SJSA1 (cell line): ENCODE results near the gene TEX11. TPM values are rescaled to one million over a fixed set of nuclear protein-coding genes. Genes with fewer than 3 reads are reported as not detected.

ENCODE experiments used
- DNase-seq, 2 experiments: peaks; one replicate each; pipeline ENCODE4 v3.0.0-alpha.2; 2015 to 2020; ENCODE audit warnings: low spot score in 2 of 2, low read depth in 1 of 2
- H3K27ac ChIP-seq: fragments of 250-450 bp; sonication (Bioruptor Pico); 2 replicates; pipeline ENCODE4 v1.5.1; 2020; ENCODE audit warnings: mild to moderate bottlenecking, moderate library complexity
- H3K27me3 ChIP-seq: fragments of 250-450 bp; sonication (Bioruptor Pico); replicated peaks from 2 replicates; pipeline ENCODE4 v1.5.1; 2020; ENCODE audit warnings: mild to moderate bottlenecking, moderate library complexity
- H3K36me3 ChIP-seq: fragments of 250-450 bp; sonication (Bioruptor Pico); 2 replicates; pipeline ENCODE4 v1.5.1; 2020; ENCODE audit warnings: mild to moderate bottlenecking
- H3K4me1 ChIP-seq: fragments of 250-450 bp; sonication (Bioruptor Pico); replicated peaks from 2 replicates; pipeline ENCODE4 v1.6.1; 2021; ENCODE audit warnings: mild to moderate bottlenecking
- H3K4me3 ChIP-seq: fragments of 250-450 bp; sonication (Bioruptor Pico); 2 replicates; pipeline ENCODE4 v1.5.1; 2020; ENCODE audit warnings: mild to moderate bottlenecking
- H3K9me3 ChIP-seq: fragments of 250-450 bp; sonication (Bioruptor Pico); replicated peaks from 2 replicates; pipeline ENCODE4 v1.5.1; 2020; ENCODE audit warnings: mild to moderate bottlenecking
- total RNA-seq: library from RNA; depleted of rRNA; stranded (reverse); fragments of >200 nt; shearing (Covaris generic); gene quantifications from 2 replicates; pipeline ENCODE4 v1.2.3, GENCODE V29; 2014; rRNA removed

TEX11 gene
- total RNA-seq, 1 experiment from 2014 or later = 41.4 TPM

- DNase-seq = no peak
- H3K36me3 ChIP-seq = peaks cover 6% of the 10 kb centered on the region; the same call in 1 of the 2 replicates
- H3K27me3 ChIP-seq = no peaks in the 10 kb centered on the region
- H3K27ac ChIP-seq = no peak overlapping the region
- no peaks in the 10 kb centered on the region for H3K9me3 ChIP-seq
- peaks cover under 1% of the 10 kb centered on the region for H3K4me1 ChIP-seq
- H3K4me3 ChIP-seq = no peak overlapping the region
Observed at GRCh38 chrX:70485466-70485865, 423.0 kb downstream of the TEX11 start.

- no peak for DNase-seq
- no peak overlapping the region for H3K4me3 ChIP-seq
Observed at GRCh38 chrX:70482300-70482699, 426.2 kb downstream of the TEX11 start.

GRCh38 chrX:70481471-70482270 lies 426.8 kb downstream of the TEX11 start:
- Histone ChIP-seq H3K27ac (no peak overlapping the region), H3K27me3 (no peaks in the 10 kb centered on the region), H3K36me3 (peaks cover 11% of the 10 kb centered on the region; the same call in 1 of the 2 replicates), H3K9me3 (no peaks in the 10 kb centered on the region), H3K4me3 (no peak overlapping the region), H3K4me1 (peaks cover 39% of the 10 kb centered on the region)
- DNase-seq = no peak

More at GRCh38 chrX:70482300-70482699, 426.2 kb downstream of the TEX11 start:
- Histone ChIP-seq H3K36me3 (peaks cover 11% of the 10 kb centered on the region; the same call in 1 of the 2 replicates), H3K27ac (no peak overlapping the region), H3K4me1 (peaks cover 32% of the 10 kb centered on the region), H3K9me3 (no peaks in the 10 kb centered on the region), H3K27me3 (no peaks in the 10 kb centered on the region)

GRCh38 chrX:70480660-70481018 lies 427.9 kb downstream of the TEX11 start:
- peaks cover 11% of the 10 kb centered on the region; the same call in 1 of the 2 replicates for H3K36me3 ChIP-seq
- H3K4me3 ChIP-seq = no peak overlapping the region
- no peaks in the 10 kb centered on the region for H3K9me3 ChIP-seq
- H3K27ac ChIP-seq = no peak overlapping the region
- no peak for DNase-seq
- H3K4me1 ChIP-seq = peaks cover 49% of the 10 kb centered on the region
- no peaks in the 10 kb centered on the region for H3K27me3 ChIP-seq

- peak overlapping the region; percentile 92 for H3K27ac ChIP-seq
- no peaks in the 10 kb centered on the region for H3K27me3 ChIP-seq
- no peak for DNase-seq
- peaks cover 54% of the 10 kb centered on the region for H3K4me1 ChIP-seq
- peaks cover 11% of the 10 kb centered on the region; the same call in 1 of the 2 replicates for H3K36me3 ChIP-seq
- no peak overlapping the region for H3K4me3 ChIP-seq
- H3K9me3 ChIP-seq = no peaks in the 10 kb centered on the region
Observed at GRCh38 chrX:70479922-70480659, 428.4 kb downstream of the TEX11 start.

- Histone ChIP-seq H3K27me3 (no peaks in the 10 kb centered on the region), H3K27ac (peak overlapping the region; percentile 92), H3K4me1 (peaks cover 54% of the 10 kb centered on the region), H3K4me3 (no peak overlapping the region), H3K36me3 (peaks cover 11% of the 10 kb centered on the region; the same call in 1 of the 2 replicates), H3K9me3 (no peaks in the 10 kb centered on the region)
- peak; percentile 40 to 77 for DNase-seq
Observed at GRCh38 chrX:70479247-70479921, 429.1 kb downstream of the TEX11 start.

Other genes starting within 250 kb of the TEX11 start
- 0.11 TPM in 1 of 2 replicates, not detected in the other for gene SLC7A3, start 22.4 kb upstream of the TEX11 start, total RNA-seq
- gene SNX12, start 159.6 kb upstream of the TEX11 start, total RNA-seq = 50.8 and 56.2 TPM in 2 replicates
- not detected in 2 replicates for gene FOXO4, start 187.1 kb upstream of the TEX11 start, total RNA-seq
- gene CXorf65, start 198.0 kb upstream of the TEX11 start, total RNA-seq = not detected in 2 replicates
- gene IL2RG, start 202.9 kb upstream of the TEX11 start, total RNA-seq = not detected in 2 replicates
- gene MED12, start 209.9 kb upstream of the TEX11 start, total RNA-seq = not detected in 2 replicates
- not detected in 2 replicates for gene NLGN3, start 236.1 kb upstream of the TEX11 start, total RNA-seq